ENCODE results near the gene FSIP2. TPM values are rescaled to one million over a fixed set of nuclear protein-coding genes. Genes with fewer than 3 reads are reported as not detected.

Gene FSIP2
- total and polyA plus RNA-seq, 2 of the 8 experiments (the other 6 are each of a cell fraction or from before 2014, with no cell fraction given) = 0.47 to 1.4 TPM

- TF ChIP-seq EP300 (IDR thresholded peaks at IDR 0.05; ENCODE audit: borderline replicate concordance in 1 of 2, low read depth in 2 of 2, low read length in 2 of 2) = no peak
- no peak for TF ChIP-seq SIN3A (conservative IDR thresholded peaks at IDR 0.05 in 1 of 2, IDR thresholded peaks at IDR 0.05 in 1 of 2; ENCODE audit: low read depth in 1 of 2, low read length in 2 of 2)
Observed at GRCh38 chr2:185860321-185860720, 121.7 kb downstream of the FSIP2 start (continued).

Data from H1 (cell line).